UCSD-AML1 (cell line): ENCODE results near the gene CST7.

Experiments
- DNase-seq: peaks from one replicate; lab custom pipeline; 2025; ENCODE audit not compliant: unreplicated experiment; lab: John Stamatoyannopoulos, UW

Gene CST7

DNA sequence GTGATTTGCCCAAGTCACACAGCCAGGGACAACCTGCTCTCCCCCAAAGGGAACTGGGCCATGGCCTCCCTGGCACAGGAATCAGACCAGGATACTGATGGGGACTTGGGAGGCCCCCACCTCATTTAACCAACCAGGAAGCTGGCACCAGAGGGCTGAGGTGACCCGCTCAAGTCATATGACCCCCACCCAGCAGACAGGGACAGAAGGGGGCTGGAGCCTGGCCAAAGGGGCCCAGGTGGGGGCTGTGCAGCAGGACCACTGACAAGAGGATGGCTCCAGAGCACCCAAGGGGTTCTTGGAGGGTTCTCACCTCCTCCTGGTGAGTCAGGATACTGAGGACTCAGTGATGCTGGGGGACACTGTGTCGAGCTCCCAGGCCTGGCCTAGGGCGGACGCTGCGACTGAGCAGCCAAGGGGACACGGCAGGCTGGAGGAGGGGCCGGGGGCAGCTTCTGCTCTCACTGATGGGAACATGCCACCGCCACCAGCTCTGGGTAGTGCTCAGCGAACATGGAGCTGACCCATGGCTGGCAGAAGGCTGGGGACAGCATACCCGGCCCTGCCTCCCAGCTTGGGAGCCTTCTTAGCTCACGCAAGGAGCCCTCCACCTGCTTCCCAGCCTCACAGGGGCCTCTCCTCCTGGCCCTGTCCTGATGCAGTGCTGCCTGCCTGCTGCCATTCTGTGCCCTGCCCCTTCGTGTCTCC is 1.2 kb downstream of the CST7 start:
- no peak for DNase-seq

DNA sequence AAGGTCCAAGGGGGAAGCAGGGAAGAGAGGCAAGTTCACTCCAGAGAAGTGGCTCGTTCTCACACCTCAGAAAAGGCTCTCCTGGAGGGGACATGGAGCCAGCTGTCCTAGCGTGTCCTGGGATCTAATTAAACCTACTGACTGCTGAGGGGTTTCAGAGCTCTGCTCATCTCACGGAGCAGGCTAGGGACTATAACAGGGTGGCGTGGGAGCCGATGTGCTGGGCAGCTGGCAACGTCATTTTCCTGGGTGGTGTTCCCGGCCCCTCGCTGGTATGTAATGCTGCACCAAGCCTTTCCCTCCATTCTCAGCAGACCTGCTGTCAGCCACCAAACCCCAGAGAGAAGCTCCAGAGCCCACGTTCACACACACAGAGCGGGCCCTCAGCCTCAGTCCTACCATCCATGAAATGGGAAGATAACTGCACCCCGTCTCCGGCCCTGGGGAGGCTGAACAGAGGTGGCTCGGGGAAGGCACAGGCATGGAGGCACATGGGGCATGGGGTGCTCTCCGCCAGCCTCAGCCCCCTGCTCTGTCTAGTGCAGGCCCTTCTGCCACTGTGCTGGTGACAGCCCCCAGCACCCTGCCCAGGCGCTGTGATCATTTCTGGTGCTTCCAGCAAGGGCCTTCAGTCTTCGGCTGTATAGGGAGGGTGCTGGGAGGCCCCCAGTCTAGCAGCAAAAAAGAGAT is 1.9 kb downstream of the CST7 start:
- DNase-seq: no peak

DNA sequence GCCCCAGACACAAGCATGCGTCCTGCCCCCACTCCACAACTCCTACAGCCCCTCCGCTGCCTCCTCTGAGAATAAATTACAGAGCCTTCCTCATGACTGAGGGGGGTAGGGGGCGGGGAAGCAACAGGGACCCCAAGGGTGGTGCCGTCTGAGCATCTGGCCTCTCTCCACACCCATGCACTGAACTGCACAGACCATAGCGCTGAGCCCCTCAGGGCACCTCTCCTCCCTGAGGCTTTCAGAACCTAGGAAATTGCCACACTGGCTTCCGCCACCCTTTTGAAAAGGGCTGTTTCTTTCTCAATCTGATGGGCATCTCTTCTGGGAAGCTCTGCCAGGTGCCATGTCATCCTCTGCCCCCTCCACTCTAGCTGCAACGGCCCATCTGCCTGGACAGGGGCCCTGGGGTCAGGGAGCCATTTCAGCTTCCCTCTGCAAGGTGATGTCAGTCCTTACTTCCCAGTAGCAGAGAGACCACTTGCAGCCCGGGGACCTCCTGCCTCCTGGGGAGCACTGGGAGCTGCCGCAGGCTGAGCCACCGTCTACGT is 2.5 kb downstream of the CST7 start:
- DNase-seq: no peak

DNA sequence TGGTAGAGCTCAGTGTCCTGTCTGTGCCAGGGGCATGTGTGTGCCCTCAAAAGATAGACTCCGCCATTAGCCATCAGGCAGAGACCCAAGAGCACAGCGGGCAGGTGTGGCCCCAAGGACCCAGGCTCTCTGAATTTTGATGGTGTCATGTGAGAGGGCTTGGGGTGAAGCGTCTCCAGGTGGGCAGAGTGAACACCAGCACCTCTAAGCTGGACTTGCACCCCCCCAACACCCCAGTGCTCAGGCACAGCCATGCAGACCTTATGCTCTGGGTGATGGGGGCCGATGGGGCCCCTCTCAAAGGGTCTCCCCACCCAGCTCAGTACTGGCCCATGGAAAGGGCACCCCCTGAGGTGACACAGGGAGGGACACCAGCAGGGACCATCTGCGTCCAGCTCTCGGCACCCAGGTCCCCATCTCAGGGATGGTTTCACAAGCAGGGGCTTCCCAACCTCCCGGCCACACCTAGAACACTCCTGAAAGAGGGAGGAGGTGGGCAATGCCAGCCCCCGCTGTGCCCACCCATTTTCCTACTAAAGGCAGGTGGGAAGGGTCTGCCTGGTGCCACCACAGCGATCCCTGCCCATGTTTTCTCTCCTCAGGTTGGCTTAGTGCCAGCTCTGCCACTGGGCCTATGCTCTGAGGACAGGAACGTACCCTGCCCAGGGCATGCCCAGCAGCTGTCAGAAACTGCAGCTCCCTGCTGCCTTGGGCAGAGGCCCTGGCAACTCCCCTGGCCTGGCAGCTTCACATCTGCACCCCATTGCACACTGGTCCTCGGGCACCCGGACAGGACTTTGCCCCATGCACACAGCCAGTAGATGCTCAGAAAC is 3.5 kb downstream of the CST7 start:
- no peak for DNase-seq

DNA sequence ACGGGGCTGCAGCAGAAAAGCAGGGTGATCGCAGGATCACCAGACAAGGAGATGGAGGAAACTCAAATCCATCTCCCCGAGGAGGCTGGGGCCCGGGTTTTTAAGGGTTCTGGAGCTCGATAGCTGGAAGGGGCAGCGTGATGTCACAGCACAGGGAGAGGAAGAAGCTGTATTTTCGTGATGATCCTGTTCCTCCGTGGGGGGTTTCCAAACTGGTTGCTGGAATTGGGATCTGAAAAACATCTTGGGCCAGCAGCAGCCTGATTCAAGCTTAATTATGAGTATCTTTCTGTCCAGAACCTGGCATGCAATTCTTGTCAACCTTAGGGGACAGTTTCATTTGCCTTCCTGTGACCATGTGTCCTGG is 4.1 kb downstream of the CST7 start:
- no peak for DNase-seq

DNA sequence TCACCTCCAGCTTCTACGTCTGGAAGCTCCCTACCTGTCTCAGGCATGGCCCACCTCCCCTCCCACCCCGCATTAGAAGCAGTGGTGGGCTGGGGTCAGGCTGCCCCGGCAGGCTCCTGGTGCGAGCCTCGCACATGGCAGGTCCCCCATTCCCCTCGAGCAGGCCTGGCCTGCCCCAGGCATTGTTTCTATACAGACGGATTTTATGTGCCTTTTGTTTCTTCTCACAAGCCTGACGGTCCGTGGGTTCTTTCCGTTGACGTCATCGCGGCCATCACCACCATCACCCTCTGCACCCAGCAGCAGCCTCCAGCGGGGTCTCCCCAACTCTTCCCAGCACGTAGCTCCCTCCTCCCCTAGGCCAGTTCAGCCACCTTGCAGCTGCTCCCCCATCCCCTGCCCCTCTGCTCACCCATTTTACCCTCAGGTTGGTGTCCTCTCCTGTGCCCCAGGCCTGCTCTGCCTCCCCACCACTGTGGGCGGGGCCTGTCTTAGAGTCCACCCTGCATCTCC is 4.6 kb downstream of the CST7 start:
- DNase-seq: no peak

DNA sequence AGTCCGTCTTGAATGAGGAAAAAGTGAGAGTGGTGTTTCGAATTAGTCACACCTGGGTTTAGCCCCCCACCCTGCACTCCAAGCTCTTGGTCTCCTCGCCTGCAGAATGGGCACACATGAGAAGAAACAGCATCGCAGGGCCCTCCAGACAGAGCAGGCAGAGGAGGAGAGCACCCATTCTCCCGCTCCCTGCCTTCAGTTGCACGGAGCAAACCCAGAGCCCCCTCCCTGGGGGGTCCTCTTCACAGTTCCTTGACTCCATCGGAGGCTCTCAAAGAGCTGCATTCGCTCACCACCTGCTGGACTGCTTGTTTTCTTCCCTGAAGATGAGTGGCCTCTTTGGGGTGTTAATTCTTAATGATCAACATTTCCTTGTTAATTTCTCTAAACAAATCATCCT is 5.1 kb downstream of the CST7 start:
- no peak for DNase-seq

DNA sequence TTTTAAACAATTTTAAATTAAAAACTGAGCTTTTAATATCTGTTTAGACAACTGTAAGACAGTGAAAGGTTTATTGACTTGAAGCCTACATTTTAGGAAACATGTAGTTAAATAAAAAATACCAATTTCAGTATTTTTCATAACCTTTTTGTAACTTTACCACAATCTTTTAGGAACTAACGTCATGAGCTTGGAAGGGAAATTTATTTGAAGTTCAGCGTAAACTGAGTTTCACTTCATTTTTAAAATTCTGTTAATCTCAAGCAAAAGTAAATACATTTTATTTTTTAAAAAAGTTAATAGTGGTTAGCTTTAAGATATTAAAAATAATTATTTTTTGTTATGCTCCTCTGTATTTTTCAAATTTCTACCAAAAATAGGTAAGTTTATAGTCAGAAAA is 5.5 kb downstream of the CST7 start:
- DNase-seq: no peak

DNA sequence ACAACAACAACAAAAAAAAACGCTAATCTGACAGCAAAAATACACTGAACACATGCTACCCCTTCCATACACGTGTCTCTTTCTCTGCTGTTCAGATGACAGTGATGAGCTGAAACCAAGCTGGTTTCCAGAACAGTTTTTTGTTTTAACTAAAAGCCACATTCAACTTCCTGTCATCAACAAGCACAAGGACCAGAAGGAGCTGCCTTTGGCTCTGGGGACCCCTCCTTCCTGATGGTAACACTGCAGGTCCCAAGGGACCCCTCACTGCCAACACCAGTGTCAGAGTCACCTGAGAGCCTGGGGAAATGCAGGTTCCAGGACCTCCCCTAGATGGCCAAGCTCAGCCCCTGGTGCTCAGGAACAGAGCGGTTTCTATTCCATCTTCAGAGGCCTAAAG is 6.0 kb downstream of the CST7 start:
- DNase-seq: no peak

DNA sequence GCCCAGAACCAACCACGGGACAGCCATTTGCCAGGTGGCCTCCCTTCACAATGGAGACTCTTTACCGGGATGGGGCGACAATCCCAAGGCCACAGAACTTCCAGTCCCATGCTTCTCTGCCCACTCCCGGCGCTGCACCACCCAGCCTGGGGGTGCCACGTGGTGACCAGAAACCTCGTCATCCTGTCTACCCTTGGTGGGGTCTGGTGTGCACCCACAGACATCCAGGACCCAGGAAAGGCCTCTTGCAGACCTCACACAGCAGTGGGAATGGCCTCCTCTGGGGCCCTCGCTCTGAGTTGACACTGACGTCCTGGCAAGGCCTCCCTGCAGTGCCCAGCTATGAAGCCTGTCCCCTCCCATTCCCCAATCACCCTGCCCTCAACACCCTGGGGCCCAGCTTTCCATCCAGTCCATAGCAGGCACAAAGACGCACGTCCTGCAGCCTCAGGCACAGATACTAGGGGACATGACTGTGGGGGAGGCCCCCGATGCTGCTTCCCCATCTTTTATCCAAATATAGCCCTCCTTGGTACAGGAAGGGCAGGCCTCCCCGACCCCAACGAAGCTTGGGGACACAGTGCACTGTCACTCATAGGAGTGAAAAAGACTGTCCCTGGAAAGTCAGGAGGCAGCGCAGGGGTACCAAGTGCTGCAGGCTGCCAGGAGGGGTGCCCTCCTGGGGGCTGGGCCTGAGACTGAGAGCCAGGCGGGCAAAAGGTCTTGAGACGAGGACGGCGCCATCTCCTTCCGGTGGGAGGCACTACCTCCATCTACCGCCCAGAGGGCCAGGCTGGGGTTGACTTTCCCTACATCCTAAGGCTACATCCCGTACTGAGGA is 7.2 kb downstream of the CST7 start:
- DNase-seq: no peak

DNA sequence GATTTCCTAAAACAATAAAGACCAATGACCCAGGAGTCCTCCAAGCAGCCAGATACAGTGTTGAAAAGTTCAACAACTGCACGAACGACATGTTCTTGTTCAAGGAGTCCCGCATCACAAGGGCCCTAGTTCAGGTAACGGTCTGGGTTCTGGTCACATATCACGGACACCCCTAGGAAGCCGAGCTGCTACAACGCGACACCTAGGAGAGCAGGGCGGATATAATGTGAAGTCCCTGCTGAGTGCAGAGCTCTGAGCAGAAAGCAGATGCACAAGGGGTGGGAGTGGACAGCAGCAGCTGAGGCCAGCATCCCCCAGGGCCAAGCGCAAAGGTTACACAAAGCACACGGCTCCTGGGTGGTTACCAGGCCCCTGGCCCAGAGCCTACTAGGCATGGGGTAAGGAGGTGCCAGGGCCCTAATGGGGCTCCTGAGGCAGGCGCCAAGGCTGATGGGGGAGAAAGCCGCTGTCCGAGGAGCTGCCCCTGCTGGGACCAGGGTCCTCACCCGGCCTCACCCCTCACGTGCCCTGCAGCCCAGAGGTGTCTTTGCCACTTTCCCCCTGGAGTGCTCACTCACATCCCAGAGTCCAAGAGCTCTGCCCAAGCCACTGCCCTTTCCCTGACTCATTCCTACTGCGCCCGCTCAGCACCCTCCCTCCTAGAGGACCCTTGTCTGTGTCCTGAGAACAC is 8.4 kb downstream of the CST7 start:
- no peak for DNase-seq

DNA sequence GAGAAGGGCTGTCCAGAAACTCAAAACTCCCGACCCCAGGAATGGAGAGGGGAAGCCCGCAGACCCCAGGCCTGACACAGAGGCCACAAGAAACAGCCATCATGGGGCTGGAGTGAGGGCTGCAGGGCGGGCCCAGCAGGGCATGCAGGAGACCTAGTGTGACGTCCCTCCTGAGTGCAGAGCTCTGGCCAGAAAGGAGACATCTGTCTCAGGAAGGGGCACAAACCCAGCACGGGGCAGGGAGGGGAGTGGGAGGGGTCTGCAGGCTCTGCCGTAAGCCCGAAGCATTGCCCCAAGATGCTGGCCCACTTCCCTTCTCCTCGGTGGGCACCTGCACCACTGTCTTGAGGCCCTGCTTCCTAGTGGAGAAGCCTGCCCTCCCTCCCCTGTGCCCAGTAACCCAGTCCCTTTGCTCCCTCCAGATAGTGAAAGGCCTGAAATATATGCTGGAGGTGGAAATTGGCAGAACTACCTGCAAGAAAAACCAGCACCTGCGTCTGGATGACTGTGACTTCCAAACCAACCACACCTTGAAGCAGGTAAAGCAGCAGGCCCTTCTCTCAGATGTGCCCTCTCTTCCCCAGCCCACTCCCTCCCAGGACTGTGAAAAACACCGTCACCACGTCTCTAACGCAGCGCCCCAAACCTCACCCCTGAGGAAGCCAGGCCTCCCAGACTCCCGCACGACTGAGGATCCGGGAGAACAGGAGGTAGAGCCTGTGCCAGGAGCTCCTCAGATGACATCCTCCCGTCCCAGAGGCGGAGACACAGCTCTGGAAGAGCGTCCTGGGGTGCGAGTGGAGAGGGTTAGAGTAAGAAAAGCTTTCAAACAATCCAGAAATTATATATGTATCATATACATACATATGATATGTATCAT is 9.7 kb downstream of the CST7 start:
- DNase-seq: no peak

DNA sequence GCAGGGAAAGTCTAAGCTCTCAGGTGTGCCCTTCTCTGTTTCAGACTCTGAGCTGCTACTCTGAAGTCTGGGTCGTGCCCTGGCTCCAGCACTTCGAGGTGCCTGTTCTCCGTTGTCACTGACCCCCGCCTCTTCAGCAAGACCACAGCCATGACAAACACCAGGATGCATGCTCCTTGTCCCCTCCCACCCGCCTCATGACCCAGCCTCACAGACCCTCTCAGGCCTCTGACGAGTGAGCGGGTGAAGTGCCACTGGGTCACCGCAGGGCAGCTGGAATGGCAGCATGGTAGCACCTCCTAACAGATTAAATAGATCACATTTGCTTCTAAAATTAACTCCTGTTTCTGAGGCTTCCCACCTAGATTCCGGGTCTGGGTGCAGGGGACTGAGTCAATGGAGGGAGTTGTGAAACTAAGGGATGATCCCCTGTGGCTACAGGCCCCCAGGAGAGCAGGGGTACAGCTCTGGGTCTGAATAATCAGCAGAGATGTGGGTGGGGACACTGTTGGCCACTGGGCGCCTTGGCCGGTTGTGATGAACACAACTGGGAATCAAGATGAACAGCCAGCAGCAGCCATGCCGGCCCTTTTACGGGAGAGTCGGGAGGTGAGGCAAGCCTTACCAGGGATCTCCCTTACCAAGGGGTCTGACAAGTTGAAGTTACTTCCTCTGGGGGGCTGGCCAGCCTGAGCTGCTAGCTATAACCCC is 10.7 kb downstream of the CST7 start:
- DNase-seq: no peak

DNA sequence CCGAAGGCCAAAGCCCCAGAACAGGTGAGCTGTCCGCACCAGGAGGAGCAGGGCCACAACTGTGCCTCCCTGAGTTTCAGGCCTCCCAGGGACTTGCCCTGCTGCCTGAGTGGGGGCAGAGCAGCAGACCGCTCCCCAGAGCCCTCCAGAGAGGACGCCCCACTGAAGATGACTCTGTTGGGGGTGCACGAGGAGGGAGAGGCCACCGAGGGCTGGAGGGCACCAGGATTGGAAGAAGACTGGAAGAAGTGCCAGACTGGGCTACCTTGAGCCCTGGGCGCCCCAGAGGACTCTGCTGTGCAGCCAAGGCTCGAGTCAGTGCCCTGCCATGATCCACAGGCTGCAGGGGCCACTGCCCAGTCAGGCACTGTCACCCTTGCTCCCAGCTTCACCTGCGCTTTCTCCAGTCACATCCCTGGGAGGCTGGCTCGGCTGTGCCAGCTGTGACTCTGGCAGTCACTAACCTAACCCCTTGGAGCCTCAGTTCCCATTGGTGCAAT is 11.3 kb downstream of the CST7 start:
- no peak for DNase-seq

DNA sequence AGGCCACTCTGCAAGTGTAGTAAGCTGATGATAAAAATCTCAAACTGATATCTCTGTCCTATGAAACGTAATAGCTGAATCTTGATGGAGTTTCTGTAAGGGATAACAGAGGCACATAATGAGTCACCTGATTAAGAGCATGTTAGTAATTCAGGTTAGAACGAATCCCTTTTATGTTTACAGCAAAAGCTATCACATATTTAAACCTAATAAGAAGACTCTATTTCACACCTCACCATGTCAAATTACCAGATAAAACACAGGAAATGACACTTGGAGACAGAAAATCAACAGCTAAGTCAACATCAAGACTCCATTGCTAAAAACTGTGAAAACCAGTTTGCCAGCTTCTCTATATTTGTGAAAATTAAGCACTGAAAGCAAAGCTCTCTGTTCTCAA is 11.8 kb downstream of the CST7 start:
- no peak for DNase-seq

DNA sequence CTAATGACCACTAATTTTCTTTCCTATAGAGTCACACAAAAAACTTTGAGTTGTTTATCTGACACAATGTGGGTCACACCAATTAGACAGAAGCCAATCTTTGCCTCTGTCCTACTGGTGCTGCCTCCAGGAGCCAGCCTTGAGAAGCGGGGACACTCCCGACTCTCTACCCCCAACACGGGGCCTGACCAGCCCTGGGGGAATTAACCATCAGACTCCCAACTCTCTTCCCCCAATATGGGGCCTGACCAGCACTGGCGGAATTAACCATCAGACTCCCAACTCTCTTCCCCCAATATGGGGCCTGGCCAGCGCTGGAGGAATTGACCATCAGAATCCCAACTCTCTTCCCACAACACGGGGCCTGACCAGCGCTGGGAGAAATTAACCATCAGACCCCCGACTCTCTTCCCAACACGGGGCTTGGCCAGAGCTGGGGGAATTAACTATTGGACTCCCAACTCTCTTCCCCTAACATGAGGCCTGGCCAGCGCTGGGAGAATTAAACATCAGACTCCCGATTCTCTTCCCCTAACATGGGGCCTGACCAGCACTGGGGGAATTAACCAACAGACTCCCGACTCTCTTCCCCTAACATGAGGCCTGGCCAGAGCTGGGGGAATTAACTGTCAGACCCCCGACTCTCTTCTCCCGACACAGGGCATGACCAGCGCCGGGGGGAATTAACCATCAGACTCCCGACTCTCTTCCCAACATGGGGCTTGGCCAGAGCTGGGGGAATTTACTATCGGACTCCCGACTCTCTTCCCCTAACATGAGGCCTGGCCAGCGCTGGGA is 12.5 kb downstream of the CST7 start:
- DNase-seq: no peak

DNA sequence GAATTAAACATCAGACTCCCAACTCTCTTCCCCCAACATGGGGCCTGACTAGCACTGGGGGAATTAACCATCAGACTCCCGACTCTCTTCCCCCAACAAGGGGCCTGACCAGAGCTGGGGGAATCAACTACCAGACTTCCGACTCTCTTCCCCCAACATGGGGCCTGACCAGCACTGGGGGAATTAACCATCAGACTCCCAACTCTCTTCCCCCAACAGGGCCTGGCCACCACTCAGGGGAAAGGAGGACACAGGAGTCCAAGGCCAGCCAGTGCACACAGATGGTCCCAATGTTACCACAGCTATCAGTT is 13.1 kb downstream of the CST7 start:
- DNase-seq: no peak

DNA sequence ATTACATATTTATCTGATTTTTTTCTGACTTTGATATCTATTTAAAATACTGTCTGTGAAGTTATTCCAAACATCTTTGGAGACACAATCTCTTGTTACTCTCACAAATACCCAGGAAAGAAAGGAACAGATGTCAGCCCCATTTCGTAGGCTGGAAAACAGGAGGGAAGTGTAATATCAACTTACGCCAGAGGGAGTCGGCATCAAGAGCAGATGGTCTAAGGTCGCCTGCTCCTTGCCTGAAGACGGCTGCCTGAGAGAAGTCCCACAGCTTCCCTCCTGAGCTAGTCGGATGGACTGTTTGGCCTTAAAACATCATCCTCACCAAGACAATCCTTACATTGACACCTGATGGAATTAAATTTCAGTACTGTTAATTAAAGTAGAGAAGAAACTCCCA is 13.4 kb downstream of the CST7 start:
- no peak for DNase-seq
